NCI-H128 (cell line): Measurements from ENCODE around the gene FRMD5.

ENCODE experiments used
- DNase-seq: peaks from one replicate; lab custom pipeline; 2025; ENCODE audit not compliant: unreplicated experiment; lab: John Stamatoyannopoulos, UW

The FRMD5 gene

DNA sequence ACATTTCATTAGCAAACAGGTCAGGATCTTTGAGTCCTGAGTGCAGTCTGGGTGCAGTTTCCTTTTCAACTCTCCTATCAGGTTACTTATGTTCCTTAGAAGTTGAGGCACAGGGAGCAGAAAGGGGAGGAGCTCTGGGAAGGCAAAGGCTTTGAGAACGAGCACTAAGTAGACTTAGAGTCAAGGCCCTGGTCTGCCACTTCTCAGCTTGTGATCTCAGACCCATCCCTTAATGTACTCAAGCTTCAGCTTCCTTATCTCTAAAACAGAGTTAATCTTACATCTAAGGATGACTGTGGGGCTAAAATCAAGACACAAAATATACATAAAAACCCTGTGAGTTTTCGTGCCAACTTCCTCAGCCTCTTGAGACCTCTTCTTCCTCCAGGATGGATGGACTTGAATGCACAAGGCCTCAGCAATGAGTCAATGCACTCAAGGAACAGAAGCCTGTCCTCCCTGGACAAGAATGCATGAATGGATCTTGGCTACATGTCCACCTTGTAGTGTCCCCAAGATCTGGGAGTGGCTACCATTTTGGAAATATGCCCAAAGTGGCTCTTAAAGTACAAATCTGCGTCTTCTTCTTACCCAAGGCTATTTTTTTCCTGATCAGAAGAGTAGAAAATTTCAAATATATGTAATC lies 263.2 kb downstream of the FRMD5 start:
- DNase-seq, result no peak

DNA sequence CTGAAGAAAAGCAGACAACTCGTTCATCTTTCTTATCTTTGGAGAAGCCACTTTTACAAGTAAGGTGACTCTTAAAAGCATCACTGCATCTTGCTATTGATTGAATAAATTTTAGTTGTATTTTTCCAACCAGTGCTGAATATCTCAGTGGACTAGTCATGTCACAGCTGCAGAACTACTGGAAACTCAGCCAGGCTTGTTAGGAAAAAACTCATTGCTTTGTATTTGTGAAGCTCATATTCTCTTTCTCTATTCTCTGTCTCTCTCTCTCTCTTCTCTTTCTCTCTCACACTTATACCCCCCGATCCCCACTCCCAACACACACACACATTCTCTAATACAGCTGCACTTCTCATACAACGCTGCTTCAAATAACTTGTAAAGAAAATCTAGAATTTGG lies 264.0 kb downstream of the FRMD5 start:
- DNase-seq, result no peak

DNA sequence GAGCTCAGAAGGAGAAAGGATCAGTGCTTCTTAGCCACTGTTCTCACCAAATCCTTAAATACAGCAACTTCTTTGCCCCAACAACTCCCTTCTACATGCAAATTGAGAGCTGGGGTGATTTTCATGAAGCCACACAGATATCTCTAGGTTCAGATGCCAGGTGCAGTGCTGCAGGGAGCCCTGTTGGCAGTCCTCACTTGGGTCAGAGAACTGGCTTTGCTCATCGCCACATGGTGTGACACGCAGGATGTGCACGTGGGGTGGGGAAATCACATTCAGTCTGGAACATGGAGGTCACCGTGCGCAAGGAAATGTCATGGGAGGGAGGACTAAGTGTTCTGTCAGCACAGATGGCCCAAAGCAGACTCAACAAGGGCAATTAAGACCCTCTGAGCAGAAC lies 264.5 kb downstream of the FRMD5 start:
- DNase-seq, result no peak

DNA sequence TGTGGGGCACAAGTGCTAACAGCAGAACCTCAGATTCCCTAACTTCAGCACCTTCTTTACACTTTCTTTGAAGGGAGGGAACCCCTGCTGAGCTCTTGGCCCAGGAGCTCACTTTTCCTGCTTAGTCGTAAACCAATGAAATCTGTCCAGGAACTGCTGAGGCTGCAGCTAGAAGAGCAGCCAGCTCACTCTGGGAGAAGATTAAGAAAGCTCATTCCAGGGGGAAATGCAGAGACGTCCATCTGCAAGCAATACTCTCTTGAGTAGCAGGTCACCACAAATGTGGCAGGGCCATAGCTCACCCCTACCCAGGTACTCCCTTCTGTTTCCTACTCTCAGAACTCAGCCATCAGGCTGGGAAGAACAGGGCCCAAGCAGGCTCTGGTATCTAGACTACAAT lies 265.0 kb downstream of the FRMD5 start:
- no peak for DNase-seq

- DNase-seq, result no peak
Observed at GRCh38 chr15:43928152-43928551, 266.9 kb downstream of the FRMD5 start.

DNA sequence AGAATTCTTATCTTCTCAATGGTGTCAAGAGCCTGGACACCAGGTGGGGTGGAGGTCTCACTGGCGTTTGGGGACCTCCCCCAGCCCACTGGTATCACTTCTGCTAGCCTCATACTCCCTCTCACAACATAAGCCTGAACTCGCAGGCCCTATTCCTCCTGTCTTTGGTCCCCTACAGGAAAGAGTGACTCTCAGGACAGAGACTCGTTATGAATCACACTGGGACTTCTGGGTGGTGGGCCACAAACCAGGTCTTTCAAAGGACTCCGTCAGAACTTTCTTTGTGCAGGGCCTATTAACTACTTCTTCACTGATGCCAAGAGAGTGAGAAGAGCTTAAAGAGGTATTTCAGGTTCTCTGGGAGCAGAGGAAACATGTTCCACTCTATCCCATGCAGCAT lies 267.9 kb downstream of the FRMD5 start:
- DNase-seq, result no peak

GRCh38 chr15:43923553-43923952 lies 271.5 kb downstream of the FRMD5 start:
- DNase-seq, result no peak

DNA sequence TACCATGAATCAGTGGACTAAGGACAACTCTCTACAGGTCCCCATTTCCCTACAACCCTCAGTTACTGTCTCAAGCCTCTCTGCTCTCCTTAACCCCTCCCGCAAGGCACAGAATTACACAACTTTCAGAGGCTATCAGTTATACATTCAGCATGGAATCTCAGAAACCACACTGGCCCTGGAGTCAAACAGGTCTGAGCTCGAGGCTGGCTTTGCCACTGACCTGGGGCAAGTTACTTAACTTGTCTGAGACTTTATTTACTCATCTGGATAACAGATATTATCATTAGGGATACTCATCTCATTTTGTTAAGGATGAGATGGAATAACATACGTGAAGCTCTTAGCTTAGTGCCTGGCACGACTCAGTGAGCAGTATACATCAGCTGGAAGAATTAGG lies 273.1 kb downstream of the FRMD5 start:
- DNase-seq, result no peak

DNA sequence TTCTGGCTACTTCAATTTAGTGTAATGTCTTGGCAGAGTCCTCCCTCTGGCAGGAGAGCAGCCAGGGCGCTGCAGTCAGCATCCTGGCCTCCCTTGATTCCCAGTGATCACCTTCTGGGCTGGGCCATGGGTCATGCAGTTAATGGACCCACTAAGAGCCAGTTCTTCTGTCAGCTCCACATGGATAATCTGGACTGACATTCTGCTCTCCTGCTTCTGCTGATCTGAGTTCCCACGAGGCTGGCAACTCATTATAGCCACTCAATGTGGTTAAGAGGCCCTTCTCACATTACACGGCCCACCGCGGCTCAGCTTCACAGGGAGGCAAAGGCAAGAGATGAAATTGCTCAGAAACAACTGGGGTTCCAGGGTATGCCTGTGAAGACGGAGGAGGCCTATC lies 274.3 kb downstream of the FRMD5 start:
- peak; percentile 33 for DNase-seq

DNA sequence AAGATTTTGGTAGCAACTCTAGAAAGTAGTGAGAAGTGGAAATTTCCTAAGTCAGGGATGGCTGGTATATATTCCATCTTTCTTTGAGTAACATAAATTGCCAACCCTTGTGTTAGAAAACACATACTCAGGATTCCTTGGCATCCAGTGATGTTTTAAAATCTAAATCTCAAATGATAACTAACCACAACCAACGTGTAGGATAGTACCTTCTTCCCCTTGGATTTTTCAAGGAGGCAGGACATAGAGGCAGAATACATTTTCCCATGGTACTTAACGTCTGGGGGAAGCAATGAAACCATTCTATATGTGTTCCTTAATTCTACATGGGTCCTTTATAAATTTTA lies 274.8 kb downstream of the FRMD5 start:
- DNase-seq, result no peak

- DNase-seq, result no peak
Observed at GRCh38 chr15:43919540-43920253, 275.4 kb downstream of the FRMD5 start.

GRCh38 chr15:43918717-43919116 lies 276.4 kb downstream of the FRMD5 start:
- DNase-seq, result no peak

DNA sequence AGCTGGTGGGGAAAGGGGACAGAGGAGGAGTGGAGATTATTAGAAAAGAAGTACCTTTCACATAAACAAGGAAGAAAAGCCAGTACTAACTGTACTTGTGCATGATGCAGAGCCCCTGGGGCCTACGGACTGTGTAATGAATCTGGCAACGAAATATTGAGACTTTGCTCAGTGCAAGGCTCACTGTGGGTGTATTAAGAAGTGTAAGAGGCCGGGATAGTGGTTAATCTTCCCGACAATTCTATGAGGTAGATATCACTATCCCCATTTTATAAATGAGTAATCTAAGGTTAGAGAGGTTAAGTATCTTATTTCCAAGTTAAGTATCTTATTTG lies 278.8 kb downstream of the FRMD5 start:
- no peak for DNase-seq

DNA sequence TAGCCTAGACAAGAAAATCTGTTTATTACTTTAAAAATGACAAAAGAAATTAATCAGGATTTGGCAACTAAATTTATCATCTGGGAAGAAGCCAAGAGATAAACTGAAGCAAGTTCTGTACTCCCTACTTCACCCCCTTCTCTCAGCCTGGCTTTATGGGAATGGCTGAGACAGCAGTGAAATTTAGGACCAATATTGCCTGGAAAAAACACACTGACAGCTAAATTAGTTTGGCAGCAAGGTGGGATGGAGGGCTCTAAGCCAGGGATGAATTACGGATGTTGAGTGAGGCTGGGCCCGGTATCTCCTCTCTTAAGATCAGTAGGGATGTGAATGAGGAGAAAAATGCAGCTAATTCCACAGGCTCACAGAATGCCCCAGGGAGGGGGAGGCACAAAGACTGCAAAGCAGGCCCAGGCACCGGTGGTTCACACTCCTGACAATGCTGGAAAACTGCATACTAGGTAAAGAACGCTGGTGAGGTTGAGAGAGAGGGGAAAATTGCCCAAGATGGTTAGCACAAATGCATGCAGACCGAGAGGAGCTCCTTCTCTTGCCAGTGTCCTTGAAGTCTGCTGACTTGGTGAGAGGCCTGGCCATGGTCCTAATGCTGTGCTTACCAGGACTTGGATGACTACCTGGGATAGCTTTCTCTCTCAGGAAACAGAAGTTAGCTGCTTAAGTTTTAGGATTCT lies 279.3 kb downstream of the FRMD5 start:
- DNase-seq, result no peak

GRCh38 chr15:43913941-43914340 lies 281.1 kb downstream of the FRMD5 start:
- no peak for DNase-seq

DNA sequence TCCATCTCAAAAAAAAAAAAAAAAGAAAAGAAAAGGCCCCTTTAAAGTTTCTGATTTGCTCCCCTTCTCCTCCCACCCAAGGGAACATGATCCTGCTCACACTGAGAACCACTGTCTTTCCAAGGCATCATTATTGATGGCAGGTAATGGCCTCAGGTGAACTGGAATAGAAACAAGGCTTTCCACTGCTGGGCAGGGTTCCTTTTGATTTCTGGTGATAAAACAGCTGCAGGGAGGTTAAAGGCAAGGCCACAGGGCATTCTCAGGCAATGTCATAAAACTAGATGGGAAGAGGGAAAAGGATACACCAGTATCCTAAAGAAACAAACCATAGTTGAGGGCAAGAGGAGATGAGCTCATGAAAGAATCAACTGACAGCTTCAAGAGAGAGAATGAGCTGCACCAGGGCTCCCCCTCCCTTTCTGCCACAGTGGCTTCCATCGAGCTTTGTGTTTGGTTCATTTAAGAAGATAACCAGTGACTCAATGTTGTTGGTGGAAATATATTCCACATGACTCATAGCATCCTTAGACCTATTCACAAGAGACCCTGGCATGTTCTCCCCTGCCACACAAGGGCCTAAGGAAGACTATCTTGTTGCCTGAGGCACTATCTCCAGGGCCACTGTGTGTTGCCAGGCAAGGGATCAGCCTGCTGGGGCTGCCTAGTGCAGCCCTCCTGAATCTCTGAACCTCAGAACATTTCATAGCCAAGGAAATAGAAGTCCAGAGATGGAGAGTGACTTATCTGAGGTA lies 281.9 kb downstream of the FRMD5 start:
- DNase-seq, result no peak

DNA sequence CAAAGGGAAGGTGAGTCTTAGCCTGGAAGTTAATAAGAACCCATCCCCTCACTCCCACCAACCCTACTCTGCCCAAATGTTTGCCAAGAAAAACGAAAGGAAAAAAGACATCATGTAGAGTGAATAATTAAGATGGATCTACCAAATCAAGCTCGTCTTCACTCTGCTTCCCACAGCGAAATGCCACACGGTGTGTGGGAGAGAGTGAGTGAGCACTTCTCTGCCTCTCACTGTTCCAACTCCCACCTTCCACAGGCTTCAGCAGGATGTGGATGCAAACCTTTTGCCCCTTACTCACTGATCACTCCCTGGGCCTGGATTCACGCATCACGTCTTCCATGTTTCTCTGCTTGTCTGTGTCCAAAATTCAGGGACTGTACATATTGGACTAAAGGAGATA lies 282.9 kb downstream of the FRMD5 start:
- no peak for DNase-seq

DNA sequence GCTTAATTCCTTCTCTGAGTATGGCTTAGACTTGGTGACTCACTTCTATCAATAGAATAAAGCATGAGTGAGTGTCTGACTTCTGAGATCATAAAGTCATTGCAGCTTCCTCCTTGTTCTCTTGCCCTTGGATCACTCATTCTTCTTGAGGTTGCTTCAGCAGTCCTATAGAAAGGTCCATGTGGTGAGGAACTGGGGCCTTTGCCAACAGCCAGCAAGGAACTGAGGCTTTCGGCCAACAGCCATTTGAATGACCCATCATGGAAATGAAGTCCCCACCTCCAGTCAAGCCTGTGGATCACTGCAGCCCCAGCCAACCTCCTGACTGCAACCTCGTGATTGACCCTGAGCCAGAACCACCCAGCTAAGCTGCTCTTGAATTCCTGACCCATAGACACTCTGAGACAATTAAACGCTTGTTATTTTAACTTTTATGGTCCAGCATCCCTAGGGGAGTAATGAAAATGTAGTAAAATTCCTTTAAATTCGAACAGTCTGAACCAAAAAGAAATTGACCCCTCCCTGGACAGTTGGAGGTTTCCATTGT lies 283.8 kb downstream of the FRMD5 start:
- DNase-seq, result no peak

DNA sequence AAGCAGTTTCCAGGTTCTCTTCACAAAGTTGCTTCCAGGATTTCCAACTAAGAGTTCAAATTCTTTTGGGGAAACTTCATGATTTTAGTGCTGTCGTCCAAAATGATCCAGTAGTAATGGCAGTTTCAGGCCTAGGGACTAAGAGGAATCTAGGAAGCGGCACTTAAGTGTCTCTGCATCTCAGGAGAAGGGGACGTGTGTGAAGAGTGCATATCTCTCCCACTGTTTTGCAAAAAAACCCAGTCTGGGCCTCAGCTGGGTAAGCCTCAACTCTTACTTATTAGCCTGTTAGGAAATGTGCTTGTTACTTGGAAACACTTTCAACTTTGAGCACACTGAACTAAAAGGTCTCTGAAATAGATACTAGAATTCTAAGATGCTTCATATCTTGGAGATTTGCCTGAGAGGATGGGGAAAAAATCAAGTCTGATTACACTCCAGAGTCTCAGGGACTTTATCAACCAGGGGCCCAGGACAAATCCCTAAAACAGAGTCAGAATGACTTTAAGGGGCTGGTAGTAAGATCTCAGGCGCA lies 286.5 kb downstream of the FRMD5 start:
- no peak for DNase-seq

- DNase-seq, result no peak
Observed at GRCh38 chr15:43905755-43906154, 289.3 kb downstream of the FRMD5 start.

- no peak for DNase-seq
Observed at GRCh38 chr15:43903864-43904290, 291.2 kb downstream of the FRMD5 start.
